Forelimb muscle (tissue), 1 donor: ENCODE results near the gene DNAH3. TPM values are rescaled to one million over a fixed set of nuclear protein-coding genes. Genes with fewer than 3 reads are reported as not detected.

Experiments used
- DNase-seq: peaks from one replicate; pipeline ENCODE4 v3.0.0-alpha.2; 2013; ENCODE audit warnings: low read depth
- polyA plus RNA-seq: library from polyadenylated mRNA; unstranded; fragments of 120-200 nt; gene quantifications from one replicate; pipeline ENCODE4 v1.2.1, GENCODE V29; 2013; ENCODE audit not compliant: insufficient read length

The DNAH3 gene
- polyA plus RNA-seq, 1 donor, result 0.42 TPM

- no peak for DNase-seq
These were observed 266.9 kb downstream of the DNAH3 start for GRCh38 chr16:20883554-20884239.

Other genes starting within 250 kb of the DNAH3 start
- 35.9 TPM for gene LDAF1, start 7.8 kb upstream of the DNAH3 start, polyA plus RNA-seq
- gene ZP2, start 60.7 kb upstream of the DNAH3 start, polyA plus RNA-seq, result 0.14 TPM
- gene ANKS4B, start 82.9 kb upstream of the DNAH3 start, polyA plus RNA-seq, result not detected
- gene CRYM, start 127.4 kb upstream of the DNAH3 start, polyA plus RNA-seq, result not detected